Endothelial cell of hepatic sinusoid (primary cell): ENCODE results near the gene PDE6B.
"Not testable (repeated sequence)": the region's sequence is repeated elsewhere in the genome, so short reads cannot be mapped to it uniquely, and the experiment has no call there.

Source experiments
- in situ Hi-C: cut with HindIII; loops from 2 replicates; pipeline ENCODE4 v1.10.0; 2017; ENCODE audit warnings: low sequenced_read_pairs

The PDE6B gene

DNA sequence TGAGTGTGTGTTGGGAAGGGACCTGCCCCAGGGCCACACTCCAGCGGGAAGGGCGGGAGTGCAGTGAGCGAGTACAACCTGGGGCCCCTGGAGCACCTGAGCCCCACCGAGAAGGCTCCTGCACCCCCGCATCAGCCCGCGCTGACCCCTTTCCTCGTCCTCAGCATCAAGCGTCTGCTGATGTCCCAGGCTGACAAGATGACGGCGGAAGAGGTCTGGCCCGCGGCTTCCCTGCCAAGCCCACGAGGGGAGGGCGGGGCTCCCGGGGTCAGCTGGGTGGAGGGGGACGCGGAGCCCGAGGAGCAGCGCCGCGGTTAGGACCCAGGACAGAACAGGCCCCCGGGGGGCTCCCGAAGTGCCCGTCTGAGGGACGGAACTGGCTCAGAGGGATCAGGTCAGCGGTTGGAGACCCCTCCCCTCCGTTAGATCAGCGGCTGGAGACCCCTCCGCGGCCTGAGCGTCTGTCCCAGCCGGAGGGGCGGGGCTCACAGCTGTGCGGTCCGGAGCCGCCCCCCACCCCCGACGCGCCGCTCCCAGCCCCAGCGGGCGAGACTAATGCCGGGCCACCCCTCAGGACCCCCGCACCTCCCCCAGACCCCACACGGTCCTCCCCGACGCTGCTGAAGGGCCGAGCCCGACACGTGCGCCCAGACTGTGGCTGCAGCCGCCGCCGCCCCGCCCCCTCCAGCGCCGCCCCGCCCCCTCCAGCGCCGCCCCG, 55.7 kb downstream of the PDE6B start:
- in situ Hi-C loops = no loop called here

DNA sequence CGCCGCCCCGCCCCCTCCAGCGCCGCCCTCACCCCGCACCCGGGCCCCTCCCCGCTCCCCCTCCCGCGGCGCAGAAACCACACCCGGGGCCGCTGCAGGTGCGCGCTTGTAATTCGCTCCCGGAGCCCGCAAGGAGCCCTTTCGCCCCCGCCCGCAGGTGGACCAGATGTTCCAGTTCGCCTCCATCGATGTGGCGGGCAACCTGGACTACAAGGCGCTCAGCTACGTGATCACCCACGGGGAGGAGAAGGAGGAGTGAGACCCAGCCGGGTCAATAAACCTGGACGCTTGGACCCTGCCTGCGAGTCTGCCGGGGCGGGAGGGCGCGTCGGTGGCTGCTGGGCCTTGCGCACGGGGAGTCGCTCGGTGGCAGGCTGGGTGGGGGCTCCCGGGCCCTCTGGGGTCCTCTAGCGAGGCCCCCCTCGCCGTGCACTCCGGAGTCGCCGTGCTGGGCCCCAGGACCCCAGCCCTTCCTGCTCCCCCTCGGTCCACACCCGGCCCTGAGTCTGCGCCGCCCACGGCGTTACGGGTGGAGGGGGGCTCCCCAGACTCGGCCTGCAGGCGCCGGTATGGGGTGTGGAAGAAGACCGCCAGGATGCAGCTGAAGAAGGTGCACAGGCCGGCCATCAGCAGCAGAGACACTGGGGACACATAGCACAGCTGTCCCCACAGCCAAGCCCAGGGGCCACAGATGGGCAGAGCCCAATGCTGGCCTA, 56.5 kb downstream of the PDE6B start:
- in situ Hi-C loops = no loop called here

DNA sequence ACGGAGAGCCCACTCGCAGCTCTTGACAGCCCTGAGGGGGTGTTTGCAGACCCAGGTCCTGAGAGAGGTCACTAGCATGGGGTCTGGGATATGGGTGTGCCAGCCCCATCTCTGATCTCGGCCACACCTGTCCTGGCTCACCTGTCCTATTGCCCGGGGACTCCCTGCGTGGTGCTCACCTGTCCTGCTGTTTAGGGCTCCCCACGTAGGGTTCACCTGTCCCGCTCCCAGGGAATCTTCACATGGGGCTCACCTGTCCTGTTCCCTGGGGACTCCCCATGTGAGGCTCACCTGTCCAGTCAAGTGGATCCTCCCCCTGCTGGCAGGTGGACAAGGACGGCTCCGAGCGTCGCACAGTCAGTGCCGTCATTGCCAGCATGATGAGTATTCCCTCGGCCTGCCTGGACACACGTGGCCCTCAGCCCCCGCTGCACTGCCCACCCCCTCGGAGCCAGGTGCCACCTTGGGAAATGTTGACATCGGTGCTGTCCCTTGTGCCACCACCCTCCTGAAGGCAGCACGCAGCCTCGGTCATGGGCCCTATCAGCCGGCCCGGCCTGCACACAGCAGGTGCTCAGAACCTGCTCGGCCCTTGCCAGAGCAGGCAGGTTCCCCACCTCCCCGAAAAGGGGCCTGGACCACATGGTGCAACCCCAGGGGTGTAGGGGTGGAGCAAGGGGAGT, 57.3 kb downstream of the PDE6B start:
- in situ Hi-C loops = no loop called here

DNA sequence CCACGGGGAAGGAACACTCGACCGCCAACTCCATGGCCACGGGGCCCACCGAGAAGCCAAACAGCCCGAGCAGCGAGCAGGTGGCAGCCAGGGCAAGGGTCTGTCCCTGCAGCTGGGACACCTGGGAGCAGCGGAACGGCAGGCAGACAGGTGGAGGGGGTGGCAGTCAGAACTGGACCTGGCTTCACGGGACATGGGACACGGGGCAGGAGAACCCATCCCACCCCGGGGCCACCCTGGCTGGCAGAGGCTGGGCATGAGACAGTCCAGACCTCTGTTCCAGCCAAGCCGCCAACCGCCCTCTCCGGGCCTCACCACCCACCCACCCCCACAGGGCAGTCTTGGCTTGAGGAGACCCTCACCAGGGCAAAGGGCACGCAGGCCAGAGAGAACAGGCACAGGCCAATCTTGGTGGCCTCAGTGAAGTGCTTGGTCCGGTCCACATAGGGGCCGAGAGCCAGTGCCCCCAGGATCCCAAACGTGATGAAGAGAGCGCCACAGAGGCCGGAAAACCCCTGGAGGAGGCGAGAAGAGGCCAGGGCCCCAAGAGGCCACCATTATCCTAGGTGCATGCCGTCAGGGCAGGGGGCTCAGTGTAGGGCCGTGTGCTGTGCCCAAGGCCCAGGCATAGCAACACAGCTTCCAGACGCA, 58.0 kb downstream of the PDE6B start:
- in situ Hi-C loops = no loop called here

DNA sequence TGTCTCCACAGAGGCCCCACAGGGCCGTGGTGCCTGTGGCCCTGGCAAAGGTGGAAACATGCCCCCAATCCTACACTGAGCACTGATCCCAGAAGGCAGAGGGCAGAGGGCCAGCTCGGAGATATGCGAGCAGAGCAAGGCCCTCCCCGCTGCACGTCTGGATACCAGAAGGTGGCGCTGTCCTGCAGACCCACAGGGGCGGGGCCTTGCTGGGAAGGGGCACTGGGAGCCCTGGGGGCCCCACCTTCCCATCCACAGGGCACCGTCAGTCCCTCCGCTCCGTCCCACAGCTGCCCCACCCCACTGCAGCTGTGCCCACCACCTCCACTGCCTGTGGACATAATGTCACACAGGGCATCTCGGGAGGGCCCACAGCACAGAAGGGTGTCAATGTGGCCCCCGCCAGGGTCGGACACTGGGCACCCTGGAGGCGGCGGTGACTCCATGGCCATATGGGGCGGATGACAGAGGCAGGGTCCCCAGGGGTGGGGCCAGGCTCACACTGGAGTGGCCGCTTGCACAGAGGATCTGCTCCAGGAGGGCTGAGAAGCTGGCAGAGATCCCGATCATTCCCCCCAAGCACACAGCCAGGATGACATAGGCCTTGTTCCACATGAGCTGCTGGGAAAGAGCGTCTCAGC, 58.7 kb downstream of the PDE6B start:
- in situ Hi-C loops = no loop called here

DNA sequence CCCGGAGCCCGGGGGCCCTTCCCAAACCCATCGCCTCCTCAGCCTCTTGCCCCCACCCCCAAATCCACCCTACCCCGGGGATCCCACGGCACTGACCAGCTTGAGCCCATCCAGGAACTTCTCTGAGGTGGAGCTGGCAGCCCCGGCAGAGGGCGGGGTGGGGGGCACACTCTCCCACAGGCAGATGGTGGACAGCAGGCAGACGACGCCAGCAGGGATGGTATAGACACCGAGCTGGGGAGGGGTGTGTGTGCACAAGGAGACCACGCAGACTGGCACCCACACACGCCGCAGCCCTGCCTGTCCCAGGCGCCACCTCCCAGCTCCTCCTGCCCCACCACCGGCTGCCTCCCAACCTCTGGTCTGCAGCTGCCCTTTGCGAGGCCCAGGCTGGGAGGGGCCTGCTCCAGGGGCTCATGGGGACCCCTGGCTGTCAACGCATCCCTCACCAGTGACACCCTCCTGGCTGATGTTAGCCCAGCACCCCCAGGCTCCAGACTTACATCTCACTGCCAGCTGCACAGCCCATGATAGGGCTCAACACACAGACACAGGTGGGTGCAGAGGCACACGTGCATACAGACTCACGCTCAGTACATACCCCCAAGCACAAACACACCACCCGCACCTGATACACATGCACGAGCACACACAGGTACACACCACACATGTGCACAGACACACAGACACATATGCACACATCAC, 59.4 kb downstream of the PDE6B start:
- in situ Hi-C loops = no loop called here

DNA sequence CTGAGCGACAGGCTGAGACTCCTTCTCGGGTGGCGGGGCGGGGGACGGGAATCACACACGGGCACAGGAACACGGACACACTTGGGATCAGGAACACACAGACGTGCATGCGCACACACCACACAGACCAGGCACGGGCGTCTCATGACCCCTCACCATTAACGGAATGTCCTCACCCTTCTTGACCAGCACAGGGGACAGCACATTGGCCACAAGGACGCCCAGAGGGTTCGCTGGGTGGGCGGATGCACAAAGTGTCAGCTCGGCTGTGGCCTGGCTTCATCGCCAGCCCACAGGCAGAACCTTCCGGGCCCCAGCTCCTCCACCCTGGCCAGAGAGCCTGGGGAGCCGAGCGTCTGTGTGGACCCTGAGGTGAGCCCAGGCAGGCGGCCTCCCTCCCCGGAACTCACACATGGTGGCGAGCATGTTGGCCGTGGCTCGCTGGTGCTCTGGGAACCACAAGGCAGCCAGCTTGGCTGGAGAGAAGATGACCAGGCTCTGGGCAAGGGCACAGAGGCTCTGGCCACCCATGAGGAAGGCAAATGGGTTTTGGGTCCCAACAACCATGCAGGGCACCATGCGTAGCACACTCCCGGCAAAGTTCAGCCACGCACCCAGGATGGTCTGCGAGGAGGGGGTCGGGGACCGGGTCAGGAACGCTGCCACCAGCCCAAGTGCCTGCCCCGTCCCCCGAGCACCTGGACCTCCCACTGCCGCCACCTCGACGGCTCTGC, 60.5 kb downstream of the PDE6B start:
- in situ Hi-C loops = no loop called here

DNA sequence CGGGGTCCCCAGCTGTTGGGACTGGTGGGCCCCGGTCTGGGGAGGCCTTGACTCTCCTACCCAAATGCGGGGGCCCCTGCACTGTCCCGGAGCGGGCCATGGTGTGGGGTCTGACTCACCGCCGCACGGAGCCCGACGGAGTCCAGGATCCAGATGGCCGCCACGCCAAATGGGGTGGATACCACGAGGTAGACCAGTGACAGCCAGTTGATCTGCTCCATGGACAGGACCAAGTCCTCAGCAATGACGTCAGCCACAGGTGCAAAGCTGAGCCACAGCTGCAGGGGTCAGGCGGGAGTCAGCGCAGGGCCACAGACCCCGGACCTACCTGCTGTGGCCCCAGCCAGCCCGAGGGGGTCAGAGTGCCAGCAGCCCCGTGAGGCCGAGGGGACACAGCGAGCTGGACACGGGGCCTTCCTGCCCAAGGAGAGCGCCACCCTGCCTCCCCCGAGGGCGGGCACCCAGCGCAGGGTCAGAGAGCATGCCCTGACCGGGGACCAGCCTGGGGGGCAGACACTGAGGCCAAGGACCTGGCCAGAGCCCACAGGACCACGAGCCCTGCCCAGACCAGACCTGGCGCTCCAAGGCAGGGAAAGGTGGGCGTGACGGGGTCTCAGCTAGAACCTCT, 61.2 kb downstream of the PDE6B start:
- in situ Hi-C loops = no loop called here

DNA sequence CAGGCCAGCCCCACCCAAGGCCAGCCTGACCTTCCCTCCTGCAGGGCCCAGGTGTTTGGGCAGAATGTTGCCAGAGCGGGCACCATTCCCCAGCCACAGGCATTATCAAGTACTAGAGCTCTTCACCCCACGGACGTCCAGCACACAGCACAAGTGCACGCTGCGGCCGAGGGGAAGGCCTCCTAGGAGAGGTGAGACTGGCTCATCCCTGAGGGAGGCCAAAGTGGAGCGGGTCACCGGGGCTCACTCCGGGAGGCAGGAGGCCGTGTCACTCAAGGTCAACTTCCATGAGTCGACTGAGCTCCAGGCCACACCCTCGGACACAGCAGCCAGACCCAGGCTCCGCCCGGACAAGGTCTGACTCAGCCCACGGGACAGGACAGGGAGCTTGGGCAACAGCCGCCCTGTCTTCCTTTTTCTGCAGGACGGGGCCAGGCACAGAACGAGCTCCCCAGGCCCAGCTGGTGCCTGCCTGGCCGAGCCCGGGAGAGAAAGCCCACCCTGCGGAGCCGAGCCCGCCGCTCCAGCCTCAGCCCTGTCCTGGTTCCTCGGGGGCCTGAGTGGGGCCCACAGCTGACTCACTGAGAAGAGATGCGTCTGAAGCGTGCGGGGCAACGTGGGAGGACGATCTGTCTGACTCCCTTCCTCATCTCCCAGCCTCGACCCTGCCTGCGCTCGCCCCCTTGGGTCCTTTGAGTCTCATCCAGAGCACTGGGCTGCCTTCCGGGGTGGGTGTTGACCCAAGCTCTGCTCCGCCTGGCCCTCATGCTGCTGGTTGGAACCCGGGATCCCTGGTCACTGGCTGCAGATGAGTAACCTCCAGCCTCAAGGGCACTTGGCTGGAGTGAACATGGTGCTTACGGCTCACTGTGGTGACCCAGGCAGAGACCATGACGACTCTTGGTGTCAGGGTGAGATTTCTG, 61.9 kb downstream of the PDE6B start:
- in situ Hi-C loops = no loop called here

DNA sequence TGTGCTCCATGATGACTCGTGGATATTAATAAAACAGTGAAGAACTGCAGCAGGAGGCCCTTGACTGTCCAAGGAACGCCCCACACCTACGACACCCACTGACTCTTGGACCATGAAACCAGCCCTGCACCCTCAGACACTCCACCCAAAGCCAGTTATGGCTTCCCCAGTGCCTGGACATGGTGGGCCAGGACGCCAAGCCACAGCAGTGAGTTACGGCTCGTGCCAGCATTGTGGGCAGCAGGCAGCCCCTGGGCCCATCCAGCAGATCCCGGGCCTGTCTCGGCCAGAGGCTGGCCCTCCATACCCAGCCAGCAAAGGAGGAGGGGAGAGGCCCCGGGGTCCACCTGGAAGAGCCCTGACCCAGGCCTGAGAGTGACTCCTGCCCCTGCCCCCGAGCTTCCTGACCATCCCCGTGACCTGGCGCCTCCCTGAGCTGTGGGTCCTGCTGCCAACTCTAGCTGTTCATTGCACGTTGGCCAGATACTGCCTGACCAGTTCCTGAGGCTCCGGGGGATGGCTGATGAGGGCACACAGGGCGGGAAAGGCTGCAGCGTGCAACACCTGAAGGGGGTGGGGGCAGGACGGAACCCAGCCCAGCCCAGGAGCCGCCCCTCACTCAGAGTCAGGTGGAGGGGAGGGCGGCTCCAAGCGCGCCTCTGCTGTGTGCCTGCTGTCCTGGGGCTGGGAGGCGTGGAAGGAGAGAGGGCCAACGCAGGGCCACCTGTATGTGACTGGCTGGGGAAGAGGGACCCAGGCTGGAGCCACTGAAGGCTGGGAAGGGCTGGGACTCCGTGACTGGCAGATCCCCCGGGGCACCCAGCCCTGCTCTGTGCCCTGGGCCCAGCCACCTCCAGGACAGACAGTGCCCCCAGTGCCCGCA, 62.8 kb downstream of the PDE6B start:
- in situ Hi-C loops = no loop called here

DNA sequence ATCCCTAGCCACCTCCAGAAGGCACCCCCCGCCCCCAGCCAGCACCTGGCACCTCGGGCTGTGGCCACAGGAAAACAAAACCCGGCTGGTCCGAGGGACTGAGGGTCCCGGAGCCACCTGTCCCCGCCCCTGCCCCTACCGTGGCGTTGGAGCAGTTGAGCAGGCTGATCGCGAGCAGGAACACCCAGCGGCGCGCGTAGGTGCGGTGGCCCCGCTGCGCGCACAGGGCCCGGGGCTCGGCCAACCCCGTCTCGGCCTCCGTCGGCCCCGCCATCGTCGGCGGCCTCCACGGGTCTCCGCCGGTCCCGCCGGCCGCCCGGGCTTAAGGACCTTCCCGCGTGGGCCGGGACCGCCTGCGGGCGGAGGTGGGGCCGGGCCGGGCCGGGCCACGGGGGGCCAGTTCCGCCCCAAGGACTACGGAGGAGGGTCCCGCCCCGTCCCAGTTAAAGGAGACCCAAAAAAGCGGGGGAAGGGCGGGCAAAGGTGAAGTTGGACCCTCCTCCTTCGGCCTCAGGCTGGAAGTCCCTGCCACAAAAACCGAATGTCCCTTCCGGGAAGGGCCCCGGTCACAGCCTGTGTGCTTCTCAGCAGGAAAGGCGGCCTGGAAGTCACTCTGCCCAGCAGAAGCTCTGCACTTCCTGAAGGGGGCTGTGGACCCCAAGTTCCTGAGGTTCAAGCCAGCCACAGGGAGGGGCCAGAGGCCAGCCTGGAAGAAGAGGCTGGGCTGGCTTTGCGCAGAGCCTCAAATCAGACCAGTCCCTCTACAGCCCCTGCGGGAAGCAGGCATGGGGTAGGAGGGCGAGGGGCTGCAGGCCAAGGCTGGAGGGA, 63.7 kb downstream of the PDE6B start, which contains the start of gene SLC49A3:
TSS of gene SLC49A3 (minus strand) at position 298 of the 828 bp plus-strand sequence. CDS start at position 274, 24 bp downstream.
- in situ Hi-C loops = no loop called here

DNA sequence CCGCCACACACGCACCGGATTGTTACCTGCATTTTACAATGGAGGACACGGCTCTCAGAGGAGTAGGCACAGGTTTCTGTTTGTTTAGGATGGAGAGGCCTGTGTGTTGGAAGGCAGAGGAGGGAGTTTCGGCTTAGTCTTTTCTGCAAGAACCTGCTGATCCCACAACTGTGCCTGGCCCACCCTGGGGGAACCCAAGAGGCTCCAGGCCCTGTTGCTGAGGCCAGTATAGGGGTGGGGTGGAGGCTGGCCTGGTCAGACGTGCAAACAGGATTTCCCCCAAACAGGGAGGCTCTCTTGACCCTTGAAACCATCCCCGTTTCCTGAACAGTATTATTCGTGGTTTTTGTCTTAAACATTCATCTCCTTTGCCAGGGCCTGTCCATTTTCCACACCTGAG, 64.3 kb downstream of the PDE6B start:
- in situ Hi-C loops = no loop called here

DNA sequence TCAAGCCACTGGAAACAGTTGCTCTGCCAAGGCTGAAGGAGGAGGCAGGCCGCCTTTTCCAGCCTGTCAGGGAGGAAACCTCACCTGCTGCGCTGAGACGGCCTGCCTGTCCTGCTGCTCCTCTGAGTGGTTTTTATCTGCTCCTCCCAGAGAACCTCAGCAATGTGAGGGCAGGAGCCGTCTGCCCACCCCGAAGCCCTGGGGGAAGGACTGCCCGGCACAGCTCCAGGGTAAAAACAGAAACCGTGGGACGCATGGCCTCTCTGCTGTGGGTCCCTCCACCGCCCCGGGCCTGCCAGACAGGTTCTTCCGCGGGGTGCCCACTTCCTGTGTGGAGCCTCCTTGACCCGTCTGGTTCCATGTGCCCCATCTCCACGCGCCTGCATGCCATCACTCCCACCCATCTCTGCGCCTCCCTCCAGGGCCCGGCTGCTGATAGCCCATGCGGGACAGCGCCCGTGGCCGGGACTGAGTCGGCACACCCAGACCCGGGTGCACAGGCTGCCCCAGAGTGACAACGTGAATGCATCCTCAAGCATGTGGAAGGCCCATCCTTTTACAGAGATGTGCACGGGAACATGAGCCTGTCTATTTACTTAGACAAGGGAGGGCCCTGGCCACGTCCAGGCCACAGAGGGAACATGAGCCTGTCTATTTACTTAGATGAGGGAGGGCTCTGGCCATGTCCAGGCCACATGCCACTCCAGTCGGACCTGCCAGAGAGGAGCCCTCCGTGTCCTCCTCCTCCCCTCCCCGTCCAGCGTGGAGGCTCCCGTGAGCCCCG, 67.6 kb downstream of the PDE6B start:
- in situ Hi-C loops = no loop called here

DNA sequence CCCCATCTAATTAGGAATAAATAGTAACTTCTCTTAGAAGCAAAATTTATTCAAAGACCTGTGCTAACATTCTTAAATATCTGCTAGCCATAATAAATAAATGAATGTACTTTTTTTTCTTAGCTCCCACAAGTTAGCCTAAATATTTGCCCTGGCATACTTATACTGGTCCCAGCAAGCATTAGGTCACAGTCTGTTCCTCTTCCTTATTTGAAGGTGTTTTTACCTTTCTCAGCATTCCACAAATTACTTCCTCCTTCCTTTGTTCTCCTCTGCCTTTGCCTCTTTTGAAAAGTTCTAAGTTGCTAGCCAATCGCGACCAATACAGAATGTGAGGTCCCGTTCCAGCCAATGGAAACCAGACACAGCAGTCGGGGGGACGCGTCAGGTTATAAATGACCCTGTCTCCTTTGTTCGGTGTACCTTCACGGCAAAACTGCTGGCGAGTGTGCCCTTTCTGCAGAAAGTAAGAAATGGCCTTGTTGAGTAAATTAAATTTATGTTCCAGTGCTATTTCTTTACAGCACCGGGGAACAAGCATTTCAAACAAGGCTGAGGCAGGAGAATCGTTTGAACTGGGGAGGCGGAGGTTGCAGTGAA, 69.1 kb downstream of the PDE6B start:
- in situ Hi-C loops = not testable (repeated sequence)
